KBM-7 (cell line): Measurements from ENCODE around the gene FUZ.

Experiments
- DNase-seq: peaks from one replicate; pipeline ENCODE4 v3.0.0-alpha.2; 2015
- in situ Hi-C: fragments of 300-500 bp; cut with MboI; formaldehyde crosslinking; loops from 2 replicates; pipeline ENCODE4 v1.14.3; 2020; ENCODE audit warnings: low sequenced_read_pairs, low pct_unique_long_range_greater_than_20kb, mixed read lengths

The FUZ gene

DNA sequence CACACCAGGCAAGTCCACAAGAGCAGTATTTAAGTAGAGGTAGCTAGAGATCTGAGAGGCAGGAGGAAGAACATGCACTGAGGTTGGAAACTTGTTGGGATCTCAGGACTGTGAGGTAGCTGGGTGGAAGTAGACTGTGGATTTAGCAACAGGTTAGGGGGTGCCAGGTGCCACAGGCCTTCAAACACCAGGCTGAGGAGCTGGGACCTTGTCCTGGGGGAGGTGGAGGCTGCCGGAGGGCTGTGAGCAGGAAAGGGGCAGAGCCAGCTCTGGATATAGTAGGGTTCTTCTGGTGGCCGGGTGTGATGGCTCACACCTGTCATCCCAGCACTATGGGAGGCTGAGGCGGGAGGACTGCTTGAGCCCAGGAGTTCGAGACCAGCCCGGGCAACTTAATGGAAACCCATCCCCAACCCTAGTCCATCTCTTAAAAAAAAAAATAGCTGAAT lies 3.1 kb downstream of the FUZ start:
- no peak for DNase-seq
- in situ Hi-C loops = no loop called here

DNA sequence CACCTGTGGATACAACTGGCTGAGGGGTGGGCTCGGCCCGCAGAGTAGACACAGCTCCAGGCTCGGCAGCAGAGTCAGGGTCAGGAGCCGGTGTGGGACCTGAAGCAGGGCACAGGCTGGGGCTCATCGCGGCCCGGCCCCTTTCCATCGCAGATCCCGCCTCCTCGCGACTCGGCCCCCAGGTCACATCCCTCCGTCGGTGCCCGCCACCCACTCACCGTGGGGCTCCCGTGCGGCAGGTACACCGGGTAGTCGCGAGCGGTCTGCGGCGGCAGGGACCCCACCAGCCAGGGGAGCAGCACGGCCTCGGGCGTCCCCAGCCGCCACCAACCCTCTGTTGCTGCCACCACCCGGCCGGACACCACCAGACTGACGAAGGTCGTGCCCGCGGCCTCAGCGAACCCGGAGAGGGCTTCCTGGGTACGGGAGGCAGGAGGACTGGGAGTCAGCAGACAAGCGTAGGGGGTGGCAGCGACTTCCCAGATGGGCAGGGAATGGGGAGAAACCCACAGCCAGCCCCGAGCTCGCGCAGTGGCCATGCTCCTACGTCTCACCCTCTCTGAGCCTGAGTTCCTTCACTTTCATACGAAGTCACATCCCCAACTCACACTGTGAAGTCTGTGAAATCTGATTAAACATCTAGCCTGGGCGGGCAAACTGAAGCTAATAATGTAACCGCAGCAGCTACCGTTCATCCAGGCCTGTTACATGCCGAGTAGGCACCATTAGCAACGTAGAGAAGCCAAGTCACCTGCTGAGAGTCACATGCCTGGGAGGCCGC lies 3.7 kb downstream of the FUZ start:
- no peak for DNase-seq
- in situ Hi-C loops = no loop called here

DNA sequence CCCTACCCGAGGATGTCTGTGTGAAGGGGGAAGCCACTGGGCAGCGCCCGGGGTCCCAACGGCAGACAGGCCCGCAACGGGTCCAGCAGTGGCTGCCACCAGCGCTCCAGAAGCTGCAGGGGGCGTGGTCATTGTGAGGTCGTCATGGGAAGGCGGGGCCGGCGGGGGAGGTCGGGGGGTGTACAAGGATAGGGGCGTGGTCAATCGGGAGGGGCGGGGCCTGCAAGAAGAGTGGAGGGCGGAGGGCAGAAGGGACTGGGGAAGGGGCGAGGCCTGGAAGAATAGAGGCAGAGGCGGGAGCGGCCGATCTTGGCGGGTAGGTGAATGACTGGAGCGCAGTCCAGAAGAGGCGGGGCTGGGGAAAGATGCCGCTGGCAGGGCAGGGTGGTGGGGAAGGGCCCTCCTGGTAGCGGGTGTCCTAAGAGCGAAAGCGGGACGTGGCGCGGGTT lies 4.4 kb downstream of the FUZ start:
- DNase-seq = no peak
- in situ Hi-C loops = no loop called here

DNA sequence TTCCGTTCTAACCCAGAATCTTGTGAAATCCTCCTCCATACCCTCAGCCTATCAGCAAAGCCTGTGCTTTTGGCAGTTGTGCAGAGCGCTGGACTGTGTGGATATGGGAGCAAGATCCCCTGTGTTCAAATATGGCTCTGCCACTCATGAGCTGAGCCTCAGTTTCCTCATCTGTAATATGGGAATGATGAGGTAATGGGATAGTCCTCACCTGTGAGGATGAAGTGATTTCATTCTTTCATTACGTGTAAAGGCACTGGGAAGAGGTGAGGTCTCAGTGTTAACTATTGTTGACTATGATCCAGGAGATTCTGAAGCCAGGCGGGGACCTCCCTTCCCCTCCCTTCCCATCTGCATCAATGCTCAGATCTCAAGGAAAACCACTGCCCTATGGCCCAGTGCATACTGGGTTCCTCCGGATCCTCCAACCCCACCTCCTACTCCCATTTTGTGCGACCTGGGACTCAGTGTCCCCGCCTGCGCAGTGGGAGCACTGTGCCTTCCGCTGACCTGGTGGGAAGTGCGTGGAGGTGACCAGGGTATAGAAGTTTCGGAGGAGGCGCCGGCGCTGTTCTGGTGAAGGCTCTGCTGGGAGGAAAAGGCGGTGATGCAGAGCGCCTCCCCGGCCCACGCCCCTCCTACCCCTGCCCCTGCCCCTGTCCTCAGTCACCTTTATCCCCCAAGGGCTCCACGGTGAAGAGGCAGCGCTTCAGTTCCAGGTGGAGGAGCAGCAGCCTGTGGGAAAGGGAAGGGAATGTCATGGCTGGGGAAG lies 5.0 kb downstream of the FUZ start:
- in situ Hi-C loops = no loop called here
- no peak for DNase-seq

DNA sequence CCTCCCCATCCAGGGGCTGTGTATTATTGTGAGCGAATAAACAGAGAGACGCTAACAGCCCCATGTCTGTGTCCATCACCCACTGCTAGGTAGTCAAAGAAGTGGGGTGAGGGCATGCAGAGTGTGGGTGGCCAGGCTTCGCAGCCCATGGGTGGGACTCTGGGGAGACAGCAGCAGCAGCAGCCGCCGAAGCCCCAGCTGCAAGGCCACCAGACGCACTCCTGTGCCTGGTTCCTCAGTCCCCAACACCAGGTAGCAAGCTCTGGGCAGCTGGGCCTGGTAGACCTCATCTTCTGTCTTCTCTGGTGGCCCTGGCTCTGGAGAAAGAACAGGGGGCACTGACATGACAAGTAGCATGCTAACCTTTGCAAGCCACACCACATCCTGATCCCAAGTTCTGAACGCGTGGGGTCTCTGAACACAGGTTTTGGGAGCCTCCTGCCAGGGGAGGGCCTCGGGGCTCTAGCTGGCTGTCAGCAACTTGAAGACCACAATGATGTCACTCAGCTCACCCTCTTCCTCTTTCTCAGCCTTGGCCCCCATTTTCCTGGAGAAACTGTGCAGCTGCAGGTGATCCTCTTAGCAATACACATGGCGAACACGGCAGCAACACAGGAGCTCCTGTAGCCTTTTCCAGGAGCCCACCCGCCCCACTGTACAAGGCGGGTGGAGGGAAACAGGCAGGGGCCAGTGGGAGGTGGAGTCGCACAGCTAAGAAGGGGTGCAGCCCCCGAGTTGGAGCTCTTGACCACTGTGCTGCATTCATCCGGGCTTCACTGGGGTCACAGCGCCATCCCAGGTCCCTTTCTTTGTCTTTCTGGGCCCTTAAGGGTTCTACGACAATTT lies 5.8 kb downstream of the FUZ start:
- in situ Hi-C loops = no loop called here
- peak; percentile 73 for DNase-seq

DNA sequence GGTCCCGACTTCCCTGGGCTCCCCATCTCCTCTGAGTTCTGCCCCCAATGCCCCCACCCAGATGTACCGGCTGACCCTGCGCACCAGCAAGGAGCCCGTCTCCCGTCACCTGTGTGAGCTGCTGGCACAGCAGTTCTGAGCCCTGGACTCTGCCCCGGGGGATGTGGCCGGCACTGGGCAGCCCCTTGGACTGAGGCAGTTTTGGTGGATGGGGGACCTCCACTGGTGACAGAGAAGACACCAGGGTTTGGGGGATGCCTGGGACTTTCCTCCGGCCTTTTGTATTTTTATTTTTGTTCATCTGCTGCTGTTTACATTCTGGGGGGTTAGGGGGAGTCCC lies 6.5 kb downstream of the FUZ start:
- in situ Hi-C loops = no loop called here
- no peak for DNase-seq

DNA sequence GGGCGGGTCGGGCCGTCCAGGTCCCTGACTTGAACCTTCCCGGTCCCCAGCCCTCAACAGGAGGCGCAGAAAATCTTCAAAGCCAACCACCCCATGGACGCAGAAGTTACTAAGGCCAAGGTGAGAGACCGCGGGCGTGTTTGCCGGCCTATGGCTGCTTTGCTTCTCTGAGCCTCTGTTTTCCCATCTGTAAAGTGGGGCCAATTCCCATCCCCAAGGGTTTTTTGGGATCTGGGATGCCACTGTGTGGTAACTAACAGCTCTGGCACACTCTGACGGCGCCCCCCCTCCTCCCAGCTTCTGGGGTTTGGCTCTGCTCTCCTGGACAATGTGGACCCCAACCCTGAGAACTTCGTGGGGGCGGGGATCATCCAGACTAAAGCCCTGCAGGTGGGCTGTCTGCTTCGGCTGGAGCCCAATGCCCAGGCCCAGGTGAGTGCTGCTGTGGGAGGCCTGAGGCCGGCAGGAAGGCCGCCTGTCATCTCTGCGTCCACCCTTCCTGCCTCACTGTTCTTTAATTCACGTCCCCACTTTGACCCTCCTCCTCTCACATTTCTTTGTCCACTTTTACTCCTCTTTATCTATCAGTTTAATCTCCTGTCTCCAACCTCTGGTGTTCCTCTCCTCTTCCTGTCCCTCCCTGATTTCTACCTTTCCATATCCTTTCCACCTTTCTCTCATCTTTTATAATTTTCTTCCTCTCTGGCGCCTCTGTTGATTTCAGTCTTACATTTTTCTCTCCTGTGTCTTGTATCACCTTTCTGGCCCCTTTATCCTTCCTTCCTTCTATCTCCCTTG lies 7.1 kb downstream of the FUZ start:
- no peak for DNase-seq
- in situ Hi-C loops = no loop called here

DNA sequence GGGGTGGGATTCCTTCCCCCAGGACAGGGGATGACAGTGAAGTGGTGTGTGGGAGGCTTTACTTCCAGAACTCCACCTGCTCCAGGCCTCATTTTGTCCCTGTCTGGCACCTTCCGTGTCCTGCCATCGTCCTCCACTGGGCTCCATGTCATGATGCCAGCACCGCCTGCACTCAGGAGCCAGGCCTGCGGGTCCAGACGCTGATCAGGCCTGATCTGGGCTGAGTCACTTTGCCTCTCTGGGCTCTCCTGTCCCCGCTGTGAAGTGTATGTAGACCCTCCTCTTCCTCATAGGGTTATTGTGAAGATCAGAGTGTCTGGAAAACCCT lies 9.6 kb downstream of the FUZ start:
- in situ Hi-C loops = no loop called here
- no peak for DNase-seq

DNA sequence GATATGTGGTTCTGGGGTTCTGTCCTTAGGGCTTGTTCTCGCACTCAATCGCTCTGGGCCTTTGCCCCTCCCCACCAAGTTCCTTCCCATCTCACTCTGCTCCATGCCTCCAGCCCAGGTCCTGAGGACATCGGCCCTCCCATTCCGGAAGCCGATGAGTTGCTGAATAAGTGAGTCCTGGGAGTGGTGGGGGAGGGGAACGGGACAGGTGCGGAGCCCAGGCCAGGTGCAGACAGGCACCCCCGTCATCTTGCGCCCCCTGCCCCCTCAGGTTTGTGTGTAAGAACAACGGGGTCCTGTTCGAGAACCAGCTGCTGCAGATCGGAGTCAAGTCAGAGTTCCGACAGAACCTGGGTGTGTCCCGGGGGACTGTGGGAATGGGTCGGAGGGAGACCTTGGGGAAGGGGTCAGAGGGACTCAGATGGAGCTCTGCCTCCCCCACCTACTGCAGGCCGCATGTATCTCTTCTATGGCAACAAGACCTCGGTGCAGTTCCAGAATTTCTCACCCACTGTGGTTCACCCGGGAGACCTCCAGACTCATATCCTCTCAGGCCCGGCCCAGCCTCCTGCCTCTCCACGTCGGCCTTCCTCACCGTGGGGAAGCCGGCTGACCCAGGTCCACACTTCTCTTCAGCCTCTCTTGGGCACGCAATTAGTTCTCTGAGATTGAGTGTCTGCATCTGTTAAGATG lies 10.1 kb downstream of the FUZ start:
- in situ Hi-C loops = no loop called here
- DNase-seq = no peak

DNA sequence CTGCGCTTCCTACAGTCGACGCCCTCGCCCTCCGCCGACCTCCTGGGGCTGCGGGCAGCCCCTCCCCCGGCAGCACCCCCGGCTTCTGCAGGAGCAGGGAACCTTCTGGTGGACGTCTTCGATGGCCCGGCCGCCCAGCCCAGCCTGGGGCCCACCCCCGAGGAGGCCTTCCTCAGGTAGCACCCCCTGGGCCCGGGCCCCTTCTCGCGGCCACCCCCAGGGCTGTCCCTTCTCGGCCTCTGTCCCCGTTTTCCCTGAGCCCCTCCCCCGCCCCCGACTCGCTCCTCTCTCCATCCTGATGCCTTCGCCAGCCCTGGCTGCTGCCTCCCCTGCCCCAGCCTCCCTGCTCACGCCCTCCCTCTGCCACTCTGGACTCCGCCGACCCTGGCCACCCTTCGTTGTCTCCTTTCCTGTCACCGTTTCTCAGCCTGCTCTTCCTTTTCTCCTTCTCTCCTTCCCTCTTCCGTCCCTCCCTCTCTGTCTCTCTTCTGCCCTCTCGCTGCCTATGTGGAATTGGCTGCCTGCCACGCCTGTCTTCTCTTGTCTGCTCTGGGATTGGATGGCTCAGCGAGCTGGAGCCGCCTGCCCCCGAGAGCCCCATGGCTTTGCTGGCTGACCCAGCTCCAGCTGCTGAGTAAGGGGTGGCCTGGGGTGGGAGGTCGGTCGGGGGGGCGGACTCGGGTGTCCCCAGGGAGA lies 11.0 kb downstream of the FUZ start:
- DNase-seq = no peak
- in situ Hi-C loops = no loop called here

DNA sequence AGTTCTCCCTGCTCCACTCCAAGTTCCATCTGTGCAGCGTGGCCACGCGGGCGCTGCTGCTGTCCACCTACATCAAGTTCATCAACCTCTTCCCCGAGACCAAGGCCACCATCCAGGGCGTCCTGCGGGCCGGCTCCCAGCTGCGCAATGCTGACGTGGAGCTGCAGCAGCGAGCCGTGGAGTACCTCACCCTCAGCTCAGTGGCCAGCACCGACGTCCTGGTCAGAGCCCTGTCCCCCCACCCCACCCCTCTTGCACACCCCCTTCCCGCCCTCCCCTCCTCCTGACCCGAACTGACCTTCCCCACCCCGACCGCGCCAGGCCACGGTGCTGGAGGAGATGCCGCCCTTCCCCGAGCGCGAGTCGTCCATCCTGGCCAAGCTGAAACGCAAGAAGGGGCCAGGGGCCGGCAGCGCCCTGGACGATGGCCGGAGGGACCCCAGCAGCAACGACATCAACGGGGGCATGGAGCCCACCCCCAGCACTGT lies 11.6 kb downstream of the FUZ start:
- no peak for DNase-seq
- in situ Hi-C loops = no loop called here

DNA sequence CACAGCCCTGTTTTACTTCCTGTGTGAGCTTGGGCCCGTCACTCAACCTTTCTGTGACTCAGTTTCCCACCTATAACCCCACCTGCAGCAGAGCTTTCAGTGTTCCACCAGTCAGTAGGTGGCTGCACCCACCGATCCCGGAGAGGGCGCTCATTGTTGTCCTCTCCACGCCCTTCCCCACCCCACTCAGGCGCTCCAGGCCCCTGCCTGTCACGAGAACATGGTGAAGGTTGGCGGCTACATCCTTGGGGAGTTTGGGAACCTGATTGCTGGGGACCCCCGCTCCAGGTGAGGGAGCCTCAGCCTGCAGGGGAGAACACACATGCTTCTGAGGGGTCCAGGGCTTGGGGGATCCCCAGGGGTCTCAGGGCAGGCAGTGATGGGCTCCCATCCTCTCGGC lies 12.3 kb downstream of the FUZ start:
- DNase-seq = no peak
- in situ Hi-C loops = no loop called here

DNA sequence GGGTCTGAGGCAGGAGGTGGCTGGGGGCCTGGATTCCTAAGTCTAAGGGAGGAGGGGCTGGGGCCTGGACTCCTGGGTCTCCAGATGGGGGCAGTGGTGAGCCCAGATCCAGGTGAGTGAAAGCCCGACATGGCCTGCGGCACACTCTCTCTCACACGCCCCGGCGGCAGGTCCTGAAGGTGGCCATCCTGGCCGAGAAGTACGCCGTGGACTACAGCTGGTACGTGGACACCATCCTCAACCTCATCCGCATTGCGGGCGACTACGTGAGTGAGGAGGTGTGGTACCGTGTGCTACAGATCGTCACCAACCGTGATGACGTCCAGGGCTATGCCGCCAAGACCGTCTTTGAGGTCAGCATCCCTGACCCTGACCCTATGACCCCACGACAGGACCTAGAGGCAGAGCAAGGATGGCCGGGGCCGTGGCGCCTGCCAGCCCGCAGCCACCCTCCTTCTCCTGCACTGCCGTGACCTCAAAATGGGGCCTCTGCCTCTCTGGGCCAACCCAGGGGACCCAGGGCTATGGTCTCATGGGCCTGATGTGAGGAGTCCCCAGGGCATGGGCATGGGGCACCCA lies 13.2 kb downstream of the FUZ start:
- DNase-seq = peak; percentile 15
- in situ Hi-C loops = no loop called here

DNA sequence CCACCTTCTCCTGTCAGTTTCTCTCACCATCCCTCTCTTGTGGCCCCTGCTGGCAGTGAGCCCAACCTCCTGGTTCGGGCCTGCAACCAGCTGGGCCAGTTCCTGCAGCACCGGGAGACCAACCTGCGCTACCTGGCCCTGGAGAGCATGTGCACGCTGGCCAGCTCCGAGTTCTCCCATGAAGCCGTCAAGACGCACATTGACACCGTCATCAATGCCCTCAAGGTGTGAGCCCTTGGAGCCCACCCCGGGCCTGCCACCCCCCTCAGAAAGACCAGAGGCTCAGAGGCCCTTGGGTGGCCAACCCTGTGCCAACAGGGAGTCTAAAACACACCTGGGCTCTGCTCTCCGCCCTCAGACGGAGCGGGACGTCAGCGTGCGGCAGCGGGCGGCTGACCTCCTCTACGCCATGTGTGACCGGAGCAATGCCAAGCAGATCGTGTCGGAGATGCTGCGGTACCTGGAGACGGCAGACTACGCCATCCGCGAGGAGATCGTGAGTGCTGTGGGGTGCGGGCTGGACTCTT lies 13.8 kb downstream of the FUZ start:
- in situ Hi-C loops = no loop called here
- no peak for DNase-seq

DNA sequence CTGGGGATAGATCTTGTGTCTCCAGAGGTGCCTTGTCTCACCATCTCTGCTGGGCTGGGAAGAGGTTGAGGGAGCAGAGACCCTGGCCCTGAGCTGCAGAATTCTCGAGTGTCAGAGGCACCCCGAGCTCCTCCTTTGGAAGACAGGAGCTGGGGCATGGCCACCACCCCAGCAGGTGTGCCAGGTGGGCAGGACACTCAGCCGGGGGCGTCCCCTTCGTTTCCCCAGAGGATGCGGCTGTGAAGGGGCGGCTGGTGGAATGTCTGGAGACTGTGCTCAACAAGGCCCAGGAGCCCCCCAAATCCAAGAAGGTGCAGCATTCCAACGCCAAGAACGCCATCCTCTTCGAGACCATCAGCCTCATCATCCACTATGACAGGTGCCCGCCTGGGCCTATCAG lies 14.5 kb downstream of the FUZ start:
- in situ Hi-C loops = no loop called here
- DNase-seq = no peak

DNA sequence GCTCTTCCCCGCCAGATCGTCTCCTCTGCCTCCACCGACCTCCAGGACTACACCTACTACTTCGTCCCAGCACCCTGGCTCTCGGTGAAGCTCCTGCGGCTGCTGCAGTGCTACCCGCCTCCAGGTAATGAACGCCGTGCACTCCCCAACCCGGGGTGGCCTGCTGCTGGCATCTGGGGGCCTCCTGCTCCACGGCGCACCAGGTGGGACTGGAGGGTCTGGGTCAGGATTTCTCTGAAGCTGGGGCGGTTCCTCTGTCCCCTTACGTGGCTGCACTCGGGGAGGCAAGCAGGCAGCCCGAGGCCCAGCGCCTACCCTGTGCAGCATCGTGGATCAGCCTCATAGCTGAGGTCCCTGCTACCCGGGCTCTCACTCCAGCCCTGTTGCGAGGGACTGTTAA lies 17.5 kb downstream of the FUZ start:
- in situ Hi-C loops = no loop called here
- no peak for DNase-seq

DNA sequence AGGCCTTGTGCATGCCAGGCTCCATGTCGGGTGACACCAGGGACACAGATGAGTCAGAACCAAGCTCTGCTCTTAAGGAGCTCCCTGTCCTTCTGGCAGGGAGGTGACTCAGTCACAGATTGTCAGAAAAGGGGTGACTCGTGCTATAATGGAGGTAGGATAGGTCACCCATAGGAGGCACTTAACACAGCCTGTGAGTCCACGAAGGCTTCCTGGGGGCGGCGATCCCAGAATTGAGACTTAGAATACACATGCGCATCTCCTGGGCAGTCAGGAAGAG lies 19.6 kb downstream of the FUZ start:
- no peak for DNase-seq
- in situ Hi-C loops = no loop called here
